ENCODE results near the gene CTDSPL.

CTDSPL gene

DNA sequence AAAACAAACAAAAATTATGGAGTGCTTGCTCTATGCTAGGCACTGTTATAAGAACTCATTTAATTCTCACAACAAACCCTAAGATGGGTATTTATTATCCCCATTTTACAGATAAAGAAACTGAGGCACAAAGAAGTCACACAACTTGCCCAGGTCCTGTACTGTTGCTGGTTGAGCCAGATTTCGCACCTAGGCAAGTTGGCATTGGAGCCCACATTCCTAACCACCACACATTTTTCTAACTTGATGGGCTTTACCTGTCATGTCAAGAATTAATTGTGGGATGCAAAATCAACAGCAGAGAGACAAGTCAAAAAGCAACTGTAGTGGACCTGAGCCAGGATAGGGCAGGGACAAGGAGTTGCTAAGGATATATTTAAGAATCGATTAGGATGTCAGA lies 81.0 kb downstream of the CTDSPL start:
- no peak for DNase-seq (ENCODE audit: low read depth in 2 of 2)

DNA sequence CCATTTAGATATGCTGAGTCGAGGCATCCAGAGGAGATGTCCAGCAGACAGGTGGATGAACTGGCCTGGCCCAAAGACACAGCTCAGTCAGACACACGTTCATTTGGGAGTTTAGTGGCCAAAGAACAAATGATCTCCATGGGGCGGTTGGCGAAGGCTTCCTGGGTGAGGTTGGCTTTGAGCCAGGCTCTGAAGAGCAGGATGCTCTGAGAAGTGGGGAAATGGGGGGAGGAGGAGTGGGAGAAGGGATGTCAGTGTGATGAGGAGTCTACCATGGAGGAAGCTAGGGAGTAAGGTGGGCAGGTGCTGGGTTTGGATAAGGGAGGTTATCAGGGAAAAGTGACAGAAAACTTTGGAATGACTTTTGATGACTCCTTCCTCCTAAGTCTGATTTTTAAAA lies 81.4 kb downstream of the CTDSPL start:
- no peak for DNase-seq (ENCODE audit: low read depth in 2 of 2)

DNA sequence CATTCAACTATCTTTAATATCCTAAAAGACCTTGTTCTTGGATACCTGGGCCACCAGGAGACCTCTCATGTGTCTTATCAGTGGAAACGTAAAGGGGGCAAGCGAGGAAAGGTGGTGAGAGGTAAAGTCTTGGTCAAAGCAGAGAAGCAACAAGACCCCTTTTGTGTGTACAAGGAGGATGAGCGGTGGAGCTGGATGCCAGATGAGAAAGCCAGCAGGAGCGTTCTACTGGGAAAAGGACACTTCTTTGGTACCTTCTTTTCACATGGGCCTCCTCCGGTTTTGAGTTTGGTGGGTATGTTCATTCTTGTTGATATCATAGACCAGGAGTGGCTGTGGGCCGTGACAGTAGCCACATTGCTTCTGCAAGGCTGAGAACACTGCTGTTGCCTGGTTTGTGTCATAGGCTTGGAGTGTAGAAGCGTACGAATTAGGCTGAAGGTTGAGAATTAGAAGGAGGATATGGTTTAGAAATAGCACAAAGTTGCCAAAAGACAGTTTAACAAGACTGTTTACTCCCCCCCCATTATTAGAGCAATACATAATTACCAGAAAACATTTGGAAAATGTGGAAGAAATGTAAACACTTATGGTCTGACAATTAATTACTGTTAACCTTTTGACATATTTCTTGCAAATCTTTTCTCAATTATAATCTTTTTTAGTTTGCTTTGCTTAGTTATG lies 82.1 kb downstream of the CTDSPL start:
- DNase-seq (ENCODE audit: low read depth in 2 of 2): no peak

DNA sequence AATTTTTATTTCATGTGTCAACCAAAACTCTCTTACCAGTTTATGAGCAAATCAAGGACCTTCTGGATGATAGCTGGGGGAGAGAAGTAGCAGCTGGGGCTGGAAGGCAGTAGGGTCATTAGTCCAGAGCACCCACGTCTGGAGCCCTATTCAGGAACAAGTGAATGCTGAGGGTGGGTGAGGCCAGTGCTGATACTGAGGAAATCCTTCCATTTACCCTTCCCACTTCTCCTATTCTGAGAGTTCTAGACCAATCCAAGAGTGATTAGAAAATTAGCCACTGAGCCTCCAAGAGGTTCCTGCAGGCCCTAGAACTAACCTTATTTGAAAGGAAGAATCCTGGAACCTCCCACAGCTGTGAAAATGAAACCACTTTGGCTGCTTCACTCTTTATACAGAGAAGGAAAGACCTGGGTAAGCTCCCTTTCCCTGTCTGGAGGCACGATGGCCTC lies 82.7 kb downstream of the CTDSPL start:
- no peak for DNase-seq (ENCODE audit: low read depth in 2 of 2)

DNA sequence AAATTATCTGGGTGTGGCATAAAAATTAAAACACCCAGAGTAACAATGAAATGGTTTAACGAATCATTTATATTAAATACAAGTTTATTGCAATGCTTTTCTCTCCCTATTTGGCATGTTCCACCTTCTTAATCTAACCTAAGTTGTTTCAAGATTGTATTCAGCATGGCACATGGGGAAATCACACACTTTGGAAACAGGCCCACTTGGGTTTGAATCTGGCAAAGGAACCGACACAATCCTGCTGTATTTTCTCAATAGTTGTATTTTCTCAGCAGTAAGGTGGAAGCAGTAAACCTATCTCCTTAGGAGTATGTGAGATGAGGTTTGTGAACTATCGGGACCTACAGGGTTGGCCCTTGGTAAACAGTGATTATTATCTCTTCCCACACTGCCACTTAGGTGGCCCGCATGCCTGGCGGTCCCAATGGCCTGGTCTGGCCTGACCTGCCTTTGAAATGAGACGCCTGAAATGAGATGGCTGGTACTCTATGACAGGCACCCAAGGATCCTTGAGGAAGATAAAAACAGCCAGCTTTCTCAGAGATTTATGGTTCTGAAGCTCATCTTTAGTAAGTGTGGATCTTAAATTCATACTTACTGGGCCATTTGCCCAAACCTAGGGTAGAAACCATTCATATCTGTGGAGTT lies 83.6 kb downstream of the CTDSPL start:
- no peak for DNase-seq (ENCODE audit: low read depth in 2 of 2)

DNA sequence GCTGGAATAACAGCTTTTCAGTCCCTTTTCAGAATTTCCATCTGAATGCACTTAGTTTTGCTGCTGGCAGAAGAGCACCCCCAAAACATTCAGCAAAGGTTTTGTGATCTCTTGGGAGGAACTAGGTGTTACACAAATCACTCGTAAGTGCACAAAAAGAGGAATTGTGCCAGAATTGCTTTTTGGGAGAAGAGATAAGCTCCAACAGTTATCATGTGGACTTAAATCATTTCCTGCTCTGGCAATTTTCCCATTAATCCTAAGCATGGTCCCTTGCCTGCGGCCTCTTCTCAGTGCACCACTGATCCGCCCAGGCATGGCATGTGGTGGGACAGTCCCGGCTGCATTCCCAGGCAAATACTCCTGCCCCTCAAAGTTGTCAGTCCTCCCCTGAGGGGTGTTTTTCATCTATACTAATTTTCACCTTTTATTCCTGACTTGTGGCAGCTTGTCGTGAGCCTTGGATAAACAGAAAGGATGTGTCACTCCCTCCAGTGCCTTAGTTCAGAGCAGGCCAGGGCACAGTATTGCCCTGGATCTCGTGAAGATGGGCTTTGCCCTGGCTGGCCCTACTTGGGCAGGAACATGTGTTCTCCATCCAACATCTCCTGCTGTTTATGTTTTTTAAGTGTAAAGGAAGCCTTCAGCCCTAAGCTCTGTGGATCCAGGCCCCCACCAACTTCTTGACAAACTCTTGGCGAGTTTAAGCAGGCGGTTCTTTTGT lies 84.3 kb downstream of the CTDSPL start:
- no peak for DNase-seq (ENCODE audit: low read depth in 2 of 2)

DNA sequence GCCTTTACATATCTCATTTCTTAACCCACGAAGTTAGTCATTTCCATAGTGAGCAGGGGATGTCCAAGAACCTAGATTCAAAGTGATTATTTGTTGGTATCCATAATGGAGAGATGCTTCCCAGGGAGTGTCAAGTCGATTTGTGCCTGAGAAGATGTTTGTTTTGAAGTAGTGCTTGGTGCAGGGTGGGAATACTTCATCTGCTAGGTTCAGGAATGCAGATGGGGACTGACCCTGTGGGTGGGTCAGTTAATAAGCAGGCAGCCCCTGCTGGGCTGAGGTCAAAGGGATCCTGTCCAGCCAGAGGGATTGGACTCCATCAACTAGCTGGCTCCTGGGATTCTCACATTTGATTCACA lies 84.8 kb downstream of the CTDSPL start:
- DNase-seq (ENCODE audit: low read depth in 2 of 2): no peak

DNA sequence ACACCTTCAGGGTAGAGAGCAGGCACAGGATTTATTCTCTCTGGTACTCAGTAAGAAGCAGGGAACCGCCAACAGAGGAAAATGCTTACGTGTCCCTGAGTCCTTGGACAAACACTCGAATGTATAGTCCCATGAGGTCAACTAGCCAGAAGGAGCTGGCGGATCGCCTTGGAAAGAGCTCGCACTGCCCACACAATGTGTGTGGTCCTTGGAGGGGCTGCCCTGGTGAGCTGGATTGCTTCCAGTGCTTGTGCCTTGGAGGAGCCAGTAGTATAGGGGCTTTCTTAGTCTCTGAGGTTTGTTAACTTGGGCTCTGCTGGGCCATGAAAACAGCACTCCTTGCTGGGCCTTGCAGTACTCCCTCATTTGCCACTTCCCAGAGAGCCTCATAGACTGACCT lies 88.2 kb downstream of the CTDSPL start:
- DNase-seq (ENCODE audit: low read depth in 2 of 2): no peak

DNA sequence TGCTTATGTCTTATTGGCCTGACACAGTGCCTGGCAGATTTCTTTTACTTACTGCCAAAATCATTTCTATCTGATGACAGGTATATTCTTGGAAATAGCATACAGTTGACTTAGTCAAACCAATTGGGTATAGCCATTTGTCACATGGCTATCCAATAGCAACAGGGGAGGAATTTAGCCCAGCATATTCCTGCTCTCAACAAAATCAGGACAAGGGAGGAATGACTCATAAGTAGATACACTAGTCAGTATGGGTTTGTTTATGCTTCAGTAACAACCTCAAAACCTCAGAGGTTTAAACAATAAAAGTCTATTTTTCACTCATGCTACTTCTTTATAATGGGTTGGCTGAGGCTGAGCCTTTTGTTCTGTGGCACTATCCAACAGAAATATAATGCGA lies 90.9 kb downstream of the CTDSPL start:
- no peak for DNase-seq (ENCODE audit: low read depth in 2 of 2)

DNA sequence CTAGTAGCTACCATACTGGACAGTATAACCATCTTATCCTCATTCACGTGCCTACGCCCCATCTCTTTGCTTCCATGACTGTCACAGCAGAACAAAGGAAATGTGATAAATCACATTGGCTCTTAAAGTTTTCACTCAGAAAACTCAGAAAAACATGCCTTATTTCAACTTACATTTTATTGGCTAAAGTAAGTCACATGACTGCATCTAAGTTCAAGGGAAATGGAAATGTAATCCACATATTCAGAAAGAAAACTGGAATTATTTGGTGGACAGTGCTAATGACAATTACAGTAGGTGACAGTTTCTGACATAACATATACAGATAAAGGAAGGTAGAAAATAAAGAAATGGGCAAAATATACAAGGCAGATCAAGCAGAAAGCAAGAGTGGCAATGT lies 91.5 kb downstream of the CTDSPL start:
- DNase-seq (ENCODE audit: low read depth in 2 of 2): no peak

DNA sequence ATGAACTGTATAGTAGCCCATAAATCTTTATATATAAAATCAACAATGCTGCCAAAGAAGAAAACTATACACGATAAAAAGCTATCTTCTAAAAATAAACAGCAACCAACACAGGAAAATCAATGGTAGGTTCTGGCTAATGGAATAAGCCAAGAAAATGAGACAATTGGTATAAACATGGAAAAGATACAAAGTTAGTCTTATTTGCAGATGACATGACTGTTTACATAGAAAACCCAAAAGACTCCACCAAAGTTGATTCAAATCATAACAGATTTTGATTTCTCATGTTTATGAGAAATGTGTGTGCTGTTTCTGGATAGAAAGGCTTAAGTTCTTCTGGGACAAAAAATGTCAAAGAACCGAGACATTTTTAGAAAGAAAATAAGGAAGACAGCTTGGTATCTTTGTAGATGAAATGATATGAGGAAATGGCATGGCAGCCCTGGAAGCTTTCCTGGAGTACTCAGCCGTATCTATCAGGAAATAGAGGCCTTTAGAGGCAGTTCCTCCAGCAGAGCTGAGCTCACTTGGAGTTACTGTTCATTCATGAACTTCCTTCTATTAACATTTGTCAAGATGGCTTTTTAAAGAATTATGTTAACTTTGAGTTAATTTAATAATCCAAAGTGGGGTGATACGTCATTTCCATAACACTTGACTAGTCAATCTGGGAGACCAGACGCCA lies 92.2 kb downstream of the CTDSPL start:
- DNase-seq (ENCODE audit: low read depth in 2 of 2): no peak

DNA sequence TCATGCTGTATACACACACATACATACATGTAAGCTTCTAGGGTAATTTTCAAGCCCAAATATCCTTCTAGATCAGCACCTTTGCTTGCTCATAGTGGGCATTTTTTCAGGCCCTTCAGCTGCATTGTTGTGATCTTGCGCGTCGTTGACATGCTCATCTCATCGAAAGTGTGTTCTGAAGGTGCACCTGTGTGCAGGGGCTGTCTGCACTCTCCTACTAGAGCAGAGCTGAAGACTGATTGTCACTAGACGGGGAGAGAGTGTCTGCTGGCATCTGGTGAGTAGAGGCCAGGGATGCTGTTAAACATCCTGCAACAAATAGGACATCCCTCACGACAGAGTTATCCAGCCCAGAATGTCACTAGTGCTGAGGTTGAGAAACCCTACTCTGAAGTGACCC lies 93.2 kb downstream of the CTDSPL start:
- no peak for DNase-seq (ENCODE audit: low read depth in 2 of 2)

DNA sequence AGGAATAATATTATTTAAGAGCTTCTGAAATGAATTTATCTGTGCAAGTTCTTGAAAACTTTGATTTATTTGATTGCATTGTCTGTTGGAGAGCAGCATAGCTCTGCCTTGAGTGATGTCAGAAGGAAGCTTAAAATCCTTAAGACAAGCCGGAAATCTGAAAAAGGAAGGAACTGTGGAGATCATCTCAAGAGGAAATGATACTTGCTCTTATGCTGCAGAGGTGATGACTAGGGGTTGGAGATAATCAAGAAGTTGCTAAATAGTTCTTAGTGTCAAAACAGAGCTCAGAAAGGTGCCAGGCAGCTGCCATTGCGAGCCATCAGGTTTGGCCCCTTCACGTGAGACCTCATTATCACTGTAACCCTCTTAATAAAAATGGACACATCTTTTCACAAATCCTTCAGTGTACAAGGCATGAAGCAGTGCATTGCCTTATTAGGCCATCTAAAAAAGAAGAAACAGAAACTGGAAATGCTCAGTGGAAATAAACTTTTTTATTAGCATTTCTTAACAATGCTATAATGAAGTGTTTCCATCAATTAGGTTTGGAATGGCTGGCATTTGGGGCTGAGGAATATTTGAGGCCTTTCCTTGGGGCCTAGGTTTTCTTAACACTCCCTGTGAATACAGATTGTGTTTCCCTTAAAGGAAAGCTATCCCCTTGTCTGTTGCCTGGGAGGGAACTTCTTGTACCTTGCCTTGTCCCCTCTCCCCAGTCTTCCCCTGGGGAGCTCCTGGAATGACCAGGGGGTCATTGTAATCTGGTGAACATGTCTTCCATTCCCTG lies 94.4 kb downstream of the CTDSPL start:
- DNase-seq (ENCODE audit: low read depth in 2 of 2): no peak

DNA sequence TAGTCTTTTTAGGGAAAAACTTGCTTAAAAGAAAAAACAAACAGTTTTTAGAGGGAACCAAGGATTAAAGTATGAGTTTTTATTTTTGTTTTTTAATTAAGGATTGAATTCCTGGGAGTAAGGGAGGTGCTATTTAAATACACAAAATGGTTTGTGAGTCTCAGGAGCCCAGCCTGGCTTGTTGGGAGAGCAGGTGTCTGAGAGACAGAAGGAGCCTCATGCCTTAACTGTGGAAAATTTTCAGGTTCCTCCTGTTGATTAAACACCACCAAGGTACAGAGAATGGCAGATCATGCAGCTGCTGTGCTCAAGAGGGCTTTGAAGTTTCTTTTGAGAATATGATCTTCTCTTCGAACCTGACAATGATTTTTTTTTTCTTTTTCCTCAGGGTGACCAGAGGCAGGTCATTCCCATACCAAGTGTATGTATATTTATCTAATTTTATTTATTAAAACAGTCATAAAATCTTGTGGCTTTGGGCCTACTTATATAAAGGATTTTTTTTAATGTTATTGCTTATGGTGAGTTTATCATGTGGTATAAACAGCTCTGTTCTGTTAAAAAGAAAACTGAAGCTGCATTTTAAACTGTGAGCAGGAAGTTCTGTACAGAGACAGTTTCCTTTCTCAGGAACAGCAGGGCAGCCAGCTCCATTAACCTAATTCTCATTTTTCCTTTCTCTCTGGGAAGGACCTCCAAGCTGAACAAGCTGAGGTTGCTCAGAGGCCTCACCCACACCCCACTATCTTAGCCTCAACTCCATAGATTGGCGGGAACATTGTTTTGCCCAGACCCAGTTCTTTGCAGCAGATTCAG lies 95.3 kb downstream of the CTDSPL start:
- no peak for DNase-seq (ENCODE audit: low read depth in 2 of 2)

DNA sequence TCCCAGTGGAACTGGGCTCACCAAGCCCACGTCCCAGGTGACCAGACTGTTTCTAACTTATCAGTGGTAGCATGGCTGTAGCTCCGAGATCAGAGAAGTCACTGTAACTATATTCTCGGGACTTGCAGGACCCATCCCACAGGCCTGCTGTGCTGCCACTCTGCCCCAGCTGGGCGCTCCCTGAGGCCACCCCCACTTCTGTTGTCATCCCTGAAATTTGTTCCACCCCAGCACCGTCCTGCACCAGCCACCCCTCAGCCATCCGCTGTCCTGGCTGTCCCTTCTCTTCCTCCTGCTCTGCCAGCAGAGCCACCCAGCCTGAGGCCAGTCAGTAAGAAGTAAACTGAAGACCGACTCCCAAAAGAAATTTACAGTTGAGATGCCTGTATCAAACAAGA lies 95.9 kb downstream of the CTDSPL start:
- no peak for DNase-seq (ENCODE audit: low read depth in 2 of 2)

DNA sequence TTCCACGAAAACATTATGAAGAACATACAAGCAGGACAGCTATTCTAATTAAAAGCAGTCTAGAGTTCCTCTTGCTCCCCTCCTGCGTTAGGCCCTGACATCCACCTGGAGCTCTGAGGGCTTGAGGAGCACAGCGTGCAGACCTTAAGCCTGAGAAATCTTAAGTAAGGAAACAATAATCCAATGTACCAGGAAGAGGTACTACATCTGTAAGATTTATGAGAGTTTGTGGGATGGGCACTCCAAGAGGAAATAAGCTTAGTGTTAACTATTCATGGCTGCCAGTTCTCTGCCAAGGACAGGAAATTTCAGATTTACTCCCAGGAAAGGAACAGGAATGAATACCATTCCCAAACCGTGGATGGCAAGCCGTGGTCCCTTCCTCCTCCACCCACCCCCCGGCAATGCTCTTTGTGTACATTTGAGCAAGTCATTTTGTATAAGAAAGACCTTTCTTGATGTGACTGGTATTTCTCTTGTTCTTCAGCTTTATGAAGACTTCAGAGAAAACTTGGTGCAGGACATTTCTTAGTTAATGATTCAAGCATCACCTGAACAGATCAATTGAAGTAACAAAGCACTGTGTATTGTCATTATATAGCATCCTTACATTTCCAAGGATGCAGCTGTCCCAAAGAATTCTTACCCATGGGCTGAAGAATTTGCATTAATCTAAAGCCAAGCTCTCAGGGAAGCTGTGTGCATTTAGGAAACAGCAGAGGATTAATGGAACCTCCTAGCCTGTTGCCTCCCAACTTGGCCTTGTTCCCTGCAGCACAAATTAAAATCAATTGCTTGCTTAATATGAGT lies 100.1 kb downstream of the CTDSPL start:
- DNase-seq (ENCODE audit: low read depth in 2 of 2): no peak

DNA sequence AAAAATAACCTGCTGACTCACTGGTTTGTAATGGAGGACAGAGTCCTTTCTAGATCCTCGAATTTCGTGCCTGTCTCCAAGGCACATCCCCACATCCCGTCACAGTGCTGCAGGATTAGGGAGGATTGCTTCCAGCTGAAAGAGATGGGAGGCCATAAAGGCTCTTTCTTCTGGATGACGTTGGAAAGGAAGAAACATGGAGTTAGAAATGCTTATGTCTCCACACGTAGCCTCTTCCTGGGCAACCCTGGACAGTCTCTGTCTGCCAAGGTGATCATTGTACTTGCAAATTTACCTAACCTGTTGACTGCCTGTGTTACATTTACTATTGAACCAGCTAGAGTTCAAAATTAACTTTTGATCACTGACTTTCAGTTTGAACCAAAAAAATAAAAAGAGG lies 101.3 kb downstream of the CTDSPL start:
- DNase-seq (ENCODE audit: low read depth in 2 of 2): no peak

DNA sequence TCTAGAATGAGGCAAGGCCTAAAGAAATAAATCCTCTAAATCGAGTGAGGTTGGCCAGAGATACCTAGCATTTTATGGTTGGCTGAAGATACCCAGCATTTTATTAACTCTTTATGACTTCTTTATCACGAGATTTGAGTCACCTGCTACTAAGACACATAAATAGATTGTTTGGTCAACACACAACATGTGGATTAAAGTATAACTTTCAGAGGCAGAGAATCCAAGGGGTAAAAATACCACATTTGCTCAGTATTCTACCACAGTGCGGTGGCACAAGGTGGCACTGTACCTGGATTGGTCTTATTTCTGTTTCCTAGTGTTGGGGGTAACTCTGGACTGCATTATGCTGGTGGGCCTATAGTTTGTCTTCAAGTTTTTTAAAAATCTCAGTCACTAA lies 102.0 kb downstream of the CTDSPL start:
- no peak for DNase-seq (ENCODE audit: low read depth in 2 of 2)

DNA sequence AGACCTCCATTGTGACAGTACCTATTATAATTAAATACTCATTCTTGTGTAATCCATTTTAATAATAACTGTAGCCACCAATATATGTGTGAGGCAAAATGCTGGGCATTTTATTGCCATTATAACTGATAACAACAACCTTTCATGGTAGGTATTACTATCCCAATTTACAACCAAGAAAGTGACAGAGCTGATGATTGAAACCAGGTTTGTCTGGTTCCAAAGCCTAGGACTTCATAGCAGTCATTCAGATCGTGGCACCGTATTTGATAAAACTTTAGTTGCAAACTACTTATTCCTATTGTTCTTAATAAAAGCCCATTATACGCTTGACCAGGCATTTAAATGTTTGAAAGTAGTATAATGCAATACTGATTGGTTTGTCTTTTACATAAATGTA lies 102.5 kb downstream of the CTDSPL start:
- DNase-seq (ENCODE audit: low read depth in 2 of 2): no peak

DNA sequence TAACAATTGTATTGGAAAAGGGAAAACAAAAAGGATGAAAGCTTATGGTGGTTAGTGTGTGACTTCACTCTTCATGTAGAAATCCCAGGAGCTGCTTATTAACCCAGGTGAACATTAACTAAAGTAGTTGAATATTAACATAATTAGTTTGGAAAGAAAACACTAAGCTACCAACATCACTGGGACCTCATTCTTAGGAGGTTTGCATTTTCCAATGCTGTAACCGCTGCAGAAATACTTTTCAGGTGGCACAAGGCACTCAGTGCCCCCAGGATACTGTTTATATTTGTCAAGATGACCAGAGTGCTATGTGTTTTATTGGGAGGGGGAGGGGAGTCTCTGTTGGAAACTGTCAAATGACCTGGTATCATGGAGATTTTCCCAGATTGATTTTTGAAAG lies 103.0 kb downstream of the CTDSPL start:
- DNase-seq (ENCODE audit: low read depth in 2 of 2): no peak

All from stimulated activated CD8-positive, alpha-beta memory T cell treated with anti-CD3 and anti-CD28 coated beads, Interleukin-15, amount 100 ng/mL, for 4 hours (primary cell).